Activated T-helper 1 cell treated with anti-CD3 and anti-CD28 coated beads, Interleukin-2, amount 50 U/mL, for 16 hours (primary cell): ENCODE measurements around the gene DNER.
A peak's percentile ranks its signal among the peaks of the same experiment; 100 is the strongest.
"Not testable (repeated sequence)": the region's sequence is repeated elsewhere in the genome, so short reads cannot be mapped to it uniquely, and the experiment has no call there.

ENCODE experiments used
- DNase-seq, 2 donors: peaks; one replicate each; pipeline ENCODE4 v3.0.0-alpha.2; 2020; ENCODE audit warnings: low read depth in 1 of 2, low spot score in 1 of 2

The DNER gene

GRCh38 chr2:229714080-229714735, at the start of gene DNER:
TSS of gene DNER (minus strand) at chr2:229714555. CDS start at chr2:229714423, 132 bp downstream.
- peak in 1 of 2 donors; percentile 14 for DNase-seq

GRCh38 chr2:229761663-229762062, 47.3 kb upstream of the DNER start:
- DNase-seq, result no peak

- not testable (repeated sequence) for DNase-seq
Measured at GRCh38 chr2:229757462-229757861, 43.1 kb upstream of the DNER start.

GRCh38 chr2:229752970-229753729, 38.8 kb upstream of the DNER start:
- no peak for DNase-seq

GRCh38 chr2:229749779-229750178, 35.4 kb upstream of the DNER start:
- DNase-seq, result no peak

GRCh38 chr2:229748950-229749349, 34.6 kb upstream of the DNER start:
- no peak for DNase-seq

GRCh38 chr2:229742691-229743090, 28.3 kb upstream of the DNER start:
- DNase-seq, result not testable (repeated sequence)

- DNase-seq, result no peak
Measured at GRCh38 chr2:229740279-229740678, 25.9 kb upstream of the DNER start.

- DNase-seq, result no peak
Measured at GRCh38 chr2:229738024-229738625, 23.8 kb upstream of the DNER start.

- DNase-seq, result no peak
Measured at GRCh38 chr2:229734410-229734809, 20.1 kb upstream of the DNER start.

GRCh38 chr2:229733611-229734245, 19.4 kb upstream of the DNER start:
- no peak for DNase-seq

GRCh38 chr2:229732897-229733296, 18.5 kb upstream of the DNER start:
- DNase-seq, result no peak

GRCh38 chr2:229731916-229732315, 17.6 kb upstream of the DNER start:
- no peak for DNase-seq

GRCh38 chr2:229731363-229731762, 17.0 kb upstream of the DNER start:
- DNase-seq, result no peak

GRCh38 chr2:229728370-229728769, 14.0 kb upstream of the DNER start:
- DNase-seq, result no peak

- no peak for DNase-seq
Measured at GRCh38 chr2:229726643-229727042, 12.3 kb upstream of the DNER start.

GRCh38 chr2:229725716-229726574, 11.6 kb upstream of the DNER start:
- no peak for DNase-seq

- DNase-seq, result not testable (repeated sequence)
Measured at GRCh38 chr2:229723192-229723591, 8.8 kb upstream of the DNER start.

- DNase-seq, result no peak
Measured at GRCh38 chr2:229719926-229720647, 5.7 kb upstream of the DNER start.

GRCh38 chr2:229718057-229718456, 3.7 kb upstream of the DNER start:
- DNase-seq, result no peak
